ENCODE data around the gene GPRASP3.
A peak's percentile ranks its signal among the peaks of the same experiment; 100 is the strongest.

Gene GPRASP3

DNA sequence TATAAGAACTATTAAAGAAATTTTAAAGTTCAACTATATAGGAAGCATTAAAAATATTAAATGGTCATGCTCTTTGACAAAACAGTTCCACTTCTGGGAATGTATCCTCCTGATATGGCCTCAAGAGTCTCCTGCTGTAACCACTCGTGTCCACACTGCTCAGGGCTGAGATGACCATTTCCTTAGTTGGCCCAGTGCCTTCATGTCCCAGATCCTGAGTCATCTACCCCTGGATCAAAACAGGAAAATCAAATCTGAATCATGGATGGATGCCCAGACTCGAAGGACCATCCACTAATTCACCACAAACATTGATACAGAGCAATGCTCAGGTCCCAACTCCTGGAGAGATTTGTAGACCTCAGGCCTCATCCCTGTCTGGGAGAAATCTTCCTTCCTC, 44.7 kb downstream of the GPRASP3 start:
- FAIRE-seq (no peak), DNase-seq (ENCODE audit: insufficient read length, low spot score) (no peak)
- TF ChIP-seq, protein P1, sequence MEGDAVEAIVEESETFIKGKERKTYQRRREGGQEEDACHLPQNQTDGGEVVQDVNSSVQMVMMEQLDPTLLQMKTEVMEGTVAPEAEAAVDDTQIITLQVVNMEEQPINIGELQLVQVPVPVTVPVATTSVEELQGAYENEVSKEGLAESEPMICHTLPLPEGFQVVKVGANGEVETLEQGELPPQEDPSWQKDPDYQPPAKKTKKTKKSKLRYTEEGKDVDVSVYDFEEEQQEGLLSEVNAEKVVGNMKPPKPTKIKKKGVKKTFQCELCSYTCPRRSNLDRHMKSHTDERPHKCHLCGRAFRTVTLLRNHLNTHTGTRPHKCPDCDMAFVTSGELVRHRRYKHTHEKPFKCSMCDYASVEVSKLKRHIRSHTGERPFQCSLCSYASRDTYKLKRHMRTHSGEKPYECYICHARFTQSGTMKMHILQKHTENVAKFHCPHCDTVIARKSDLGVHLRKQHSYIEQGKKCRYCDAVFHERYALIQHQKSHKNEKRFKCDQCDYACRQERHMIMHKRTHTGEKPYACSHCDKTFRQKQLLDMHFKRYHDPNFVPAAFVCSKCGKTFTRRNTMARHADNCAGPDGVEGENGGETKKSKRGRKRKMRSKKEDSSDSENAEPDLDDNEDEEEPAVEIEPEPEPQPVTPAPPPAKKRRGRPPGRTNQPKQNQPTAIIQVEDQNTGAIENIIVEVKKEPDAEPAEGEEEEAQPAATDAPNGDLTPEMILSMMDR (IDR thresholded peaks at IDR 0.05; ENCODE audit: insufficient read depth, missing control alignments) = no peak

DNA sequence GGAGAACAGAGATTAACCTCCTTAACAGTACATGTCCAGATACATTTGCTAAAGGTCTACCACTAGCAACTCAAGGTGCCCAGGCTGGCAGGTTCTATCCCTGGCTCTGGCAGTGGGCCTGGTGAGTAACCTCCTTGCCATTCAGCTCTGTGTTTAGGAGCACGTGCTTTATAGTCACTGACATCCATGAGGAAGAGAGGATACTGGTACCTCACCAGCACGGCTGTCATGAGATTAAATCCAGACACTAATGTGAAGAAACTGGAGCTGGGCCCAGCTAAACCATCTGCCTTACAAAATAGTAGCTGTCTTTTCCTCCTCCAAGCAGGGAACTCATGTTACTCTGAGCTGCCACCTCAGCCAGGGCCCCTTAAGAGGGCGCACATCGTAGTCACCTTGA, 45.3 kb downstream of the GPRASP3 start:
- FAIRE-seq (no peak), DNase-seq (ENCODE audit: insufficient read length, low spot score) (no peak)
- TF ChIP-seq, protein P1 (IDR thresholded peaks at IDR 0.05; ENCODE audit: insufficient read depth, missing control alignments) = no peak

DNA sequence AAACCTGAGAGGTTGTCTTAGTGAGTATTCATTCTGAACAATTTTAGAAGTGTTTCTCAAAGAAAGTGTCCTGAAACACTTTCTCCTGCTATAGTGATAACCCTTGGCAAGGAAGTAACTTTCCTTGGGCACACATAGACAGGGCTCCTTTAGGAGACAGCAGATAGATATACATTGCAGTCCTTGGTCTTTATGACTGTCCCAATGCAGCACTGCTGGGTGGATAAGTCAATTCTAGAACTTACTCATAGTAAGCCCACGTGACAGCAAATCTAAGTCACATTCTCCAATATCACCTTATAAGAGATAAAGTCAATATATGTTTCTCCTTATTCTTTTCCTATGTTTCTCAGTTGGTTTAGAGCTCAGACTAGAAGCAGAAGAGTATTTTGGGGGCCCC, 46.7 kb downstream of the GPRASP3 start:
- DNase-seq (ENCODE audit: insufficient read length, low spot score) = no peak
- TF ChIP-seq, protein P1 (IDR thresholded peaks at IDR 0.05; ENCODE audit: insufficient read depth, missing control alignments) = no peak
- FAIRE-seq = no peak

DNA sequence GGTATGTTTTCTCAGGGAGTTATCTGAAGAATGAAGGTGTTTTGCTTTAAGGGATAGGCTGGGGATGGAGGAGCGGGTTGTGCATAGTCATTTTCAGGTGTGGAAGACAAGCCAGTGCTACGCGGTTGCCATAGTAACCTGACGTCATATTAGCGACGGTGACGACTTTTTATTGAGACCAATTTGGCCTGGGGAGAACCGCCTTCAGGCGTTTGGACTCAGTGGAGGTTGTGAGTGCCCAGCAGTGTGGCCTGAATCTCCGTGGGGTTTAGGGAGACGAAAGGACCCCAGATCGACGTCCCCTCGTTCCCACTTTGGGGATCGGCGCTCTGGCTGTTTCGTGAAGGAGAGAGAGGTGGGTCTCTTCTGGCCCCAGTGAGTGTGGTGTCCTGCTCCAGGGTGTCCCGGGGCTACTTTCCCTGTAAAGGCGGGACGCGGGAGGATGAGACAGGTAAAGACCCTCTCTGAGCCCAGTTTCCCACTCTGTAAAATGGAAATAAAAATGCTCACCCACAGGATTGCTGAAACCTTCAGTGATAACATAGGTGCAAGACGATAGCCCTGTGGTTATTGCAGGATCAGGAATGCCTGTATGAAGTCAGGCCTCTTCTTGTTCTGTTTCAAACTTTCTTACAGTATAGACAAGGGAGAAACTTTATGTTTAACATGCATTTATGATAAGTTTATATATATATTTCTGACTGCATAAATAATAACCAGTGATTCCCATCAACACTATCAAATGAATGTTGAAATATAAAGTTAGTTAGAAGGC, 48.6 kb downstream of the GPRASP3 start:
- TF ChIP-seq, protein P1 (IDR thresholded peaks at IDR 0.05; ENCODE audit: insufficient read depth, missing control alignments) = no peak
- peak; percentile 87 for FAIRE-seq
- peak; percentile 35 for DNase-seq (ENCODE audit: insufficient read length, low spot score)
